Measurements from ENCODE around the gene GPR155. TPM values are rescaled to one million over a fixed set of nuclear protein-coding genes. Genes with fewer than 3 reads are reported as not detected.

The GPR155 gene
- total RNA-seq, 1 donor from 2014 or later: 11.0 TPM

- no peaks in the 10 kb centered on the region for H3K27me3 ChIP-seq (ENCODE audit: insufficient read depth, low read length)
- DNase-seq (ENCODE audit: low read depth) (peak; percentile 83), FAIRE-seq (peak; percentile 81)
- Mint-ChIP-seq H3K4me1 (ENCODE audit: low read depth, unreplicated experiment) (peaks cover 4% of the 10 kb centered on the region), H3K4me3 (ENCODE audit: unreplicated experiment) (no peak overlapping the region), H3K27me3 (ENCODE audit: low read depth, unreplicated experiment) (no peaks in the 10 kb centered on the region), H3K27ac (ENCODE audit: unreplicated experiment) (peak overlapping the region; percentile 30), H3K36me3 (ENCODE audit: low read depth, unreplicated experiment) (peaks cover 4% of the 10 kb centered on the region), H3K9me3 (ENCODE audit: unreplicated experiment) (no peaks in the 10 kb centered on the region)
- H3K36me3 ChIP-seq (ENCODE audit: insufficient read depth, low read length): no peaks in the 10 kb centered on the region
- H3K27ac ChIP-seq (ENCODE audit: low read depth, low read length): peak overlapping the region; percentile 23
- no peaks in the 10 kb centered on the region for H4K20me1 ChIP-seq (ENCODE audit: insufficient read depth, low read length)
- no peak overlapping the region for H3K9ac ChIP-seq (ENCODE audit: low read length)
- TF ChIP-seq CTCF (IDR thresholded peaks at IDR 0.05; ENCODE audit: insufficient read depth, low read depth, low read length) (no peak), EZH2 (IDR thresholded peaks at IDR 0.05; ENCODE audit: insufficient read depth, low read length) (no peak)
- peaks cover 8% of the 10 kb centered on the region for H3K4me1 ChIP-seq (ENCODE audit: insufficient read depth, low read length)
- no peaks in the 10 kb centered on the region for H3K79me2 ChIP-seq (ENCODE audit: insufficient read depth, low read length)
- no peak overlapping the region for H3K4me3 ChIP-seq (ENCODE audit: insufficient read depth, low read depth, low read length)
- peak overlapping the region; percentile 45 for H3K4me2 ChIP-seq (ENCODE audit: low read length)
- H3K9me3 ChIP-seq (ENCODE audit: insufficient read depth, low read depth, low read length): no peaks in the 10 kb centered on the region
- peak overlapping the region; percentile 6 for H2AFZ ChIP-seq (ENCODE audit: low read depth, low read length)
These were observed 44.0 kb downstream of the GPR155 start for GRCh38 chr2:174442546-174443510.

- Mint-ChIP-seq H3K9me3 (ENCODE audit: unreplicated experiment) (no peaks in the 10 kb centered on the region), H3K27me3 (ENCODE audit: low read depth, unreplicated experiment) (no peaks in the 10 kb centered on the region), H3K36me3 (ENCODE audit: low read depth, unreplicated experiment) (peaks cover 8% of the 10 kb centered on the region), H3K27ac (ENCODE audit: unreplicated experiment) (no peak overlapping the region), H3K4me1 (ENCODE audit: low read depth, unreplicated experiment) (peaks cover 9% of the 10 kb centered on the region), H3K4me3 (ENCODE audit: unreplicated experiment) (no peak overlapping the region)
- Histone ChIP-seq H3K4me1 (ENCODE audit: insufficient read depth, low read length) (peaks cover 8% of the 10 kb centered on the region), H3K27me3 (ENCODE audit: insufficient read depth, low read length) (no peaks in the 10 kb centered on the region), H3K79me2 (ENCODE audit: insufficient read depth, low read length) (no peaks in the 10 kb centered on the region), H3K9ac (ENCODE audit: low read length) (no peak overlapping the region), H2AFZ (ENCODE audit: low read depth, low read length) (no peak overlapping the region), H3K27ac (ENCODE audit: low read depth, low read length) (no peak overlapping the region), H3K4me2 (ENCODE audit: low read length) (no peak overlapping the region), H3K4me3 (ENCODE audit: insufficient read depth, low read depth, low read length) (no peak overlapping the region), H4K20me1 (ENCODE audit: insufficient read depth, low read length) (no peaks in the 10 kb centered on the region), H3K36me3 (ENCODE audit: insufficient read depth, low read length) (no peaks in the 10 kb centered on the region), H3K9me3 (ENCODE audit: insufficient read depth, low read depth, low read length) (no peaks in the 10 kb centered on the region)
- TF ChIP-seq EZH2 (IDR thresholded peaks at IDR 0.05; ENCODE audit: insufficient read depth, low read length) (no peak), CTCF (IDR thresholded peaks at IDR 0.05; ENCODE audit: insufficient read depth, low read depth, low read length) (no peak)
- FAIRE-seq (no peak), DNase-seq (ENCODE audit: low read depth) (no peak)
These were observed 46.9 kb downstream of the GPR155 start for GRCh38 chr2:174439950-174440349.

- H3K79me2 ChIP-seq (ENCODE audit: insufficient read depth, low read length): no peaks in the 10 kb centered on the region
- Mint-ChIP-seq H3K4me3 (ENCODE audit: unreplicated experiment) (no peak overlapping the region), H3K4me1 (ENCODE audit: low read depth, unreplicated experiment) (peaks cover 9% of the 10 kb centered on the region), H3K27me3 (ENCODE audit: low read depth, unreplicated experiment) (no peaks in the 10 kb centered on the region), H3K36me3 (ENCODE audit: low read depth, unreplicated experiment) (peaks cover 8% of the 10 kb centered on the region), H3K27ac (ENCODE audit: unreplicated experiment) (no peak overlapping the region), H3K9me3 (ENCODE audit: unreplicated experiment) (no peaks in the 10 kb centered on the region)
- DNase-seq (ENCODE audit: low read depth) (no peak), FAIRE-seq (no peak)
- no peaks in the 10 kb centered on the region for H3K9me3 ChIP-seq (ENCODE audit: insufficient read depth, low read depth, low read length)
- no peaks in the 10 kb centered on the region for H4K20me1 ChIP-seq (ENCODE audit: insufficient read depth, low read length)
- H3K4me1 ChIP-seq (ENCODE audit: insufficient read depth, low read length): peaks cover 8% of the 10 kb centered on the region
- H3K9ac ChIP-seq (ENCODE audit: low read length): no peak overlapping the region
- H3K27ac ChIP-seq (ENCODE audit: low read depth, low read length): no peak overlapping the region
- TF ChIP-seq CTCF (IDR thresholded peaks at IDR 0.05; ENCODE audit: insufficient read depth, low read depth, low read length) (no peak), EZH2 (IDR thresholded peaks at IDR 0.05; ENCODE audit: insufficient read depth, low read length) (no peak)
- no peaks in the 10 kb centered on the region for H3K36me3 ChIP-seq (ENCODE audit: insufficient read depth, low read length)
- H3K4me2 ChIP-seq (ENCODE audit: low read length): no peak overlapping the region
- H3K27me3 ChIP-seq (ENCODE audit: insufficient read depth, low read length): no peaks in the 10 kb centered on the region
- no peak overlapping the region for H2AFZ ChIP-seq (ENCODE audit: low read depth, low read length)
- H3K4me3 ChIP-seq (ENCODE audit: insufficient read depth, low read depth, low read length): no peak overlapping the region
These were observed 47.5 kb downstream of the GPR155 start for GRCh38 chr2:174439323-174439722.

Measured in astrocyte (in vitro differentiated cells and primary cell).